ENCODE data around the gene JPT2.

Gene JPT2

GRCh38 chr16:1740234-1740633 lies 62.2 kb downstream of the JPT2 start:
- no peak for DNase-seq

GRCh38 chr16:1740781-1741490 lies 62.9 kb downstream of the JPT2 start:
- no peak for DNase-seq

- DNase-seq = no peak
These were observed 63.6 kb downstream of the JPT2 start for GRCh38 chr16:1741553-1742165.

- DNase-seq = no peak
These were observed 65.6 kb downstream of the JPT2 start for GRCh38 chr16:1743376-1744337.

GRCh38 chr16:1744338-1744840 lies 66.3 kb downstream of the JPT2 start:
- DNase-seq = no peak

- DNase-seq = no peak
These were observed 67.3 kb downstream of the JPT2 start for GRCh38 chr16:1745181-1745899.

GRCh38 chr16:1745900-1746692 lies 68.0 kb downstream of the JPT2 start:
- DNase-seq = no peak

- DNase-seq = no peak
These were observed 68.7 kb downstream of the JPT2 start for GRCh38 chr16:1746693-1747195.

GRCh38 chr16:1747934-1748333 lies 69.9 kb downstream of the JPT2 start:
- no peak for DNase-seq

- DNase-seq = no peak
These were observed 71.4 kb downstream of the JPT2 start for GRCh38 chr16:1749152-1750117.
